HG03439 (cell line): ENCODE measurements around the gene UGT1A9.
"Not testable (repeated sequence)": the region's sequence is repeated elsewhere in the genome, so short reads cannot be mapped to it uniquely, and the experiment has no call there.

ENCODE experiments used
- ATAC-seq: cut with Tn5 transposase; IDR thresholded peaks from one replicate; pipeline ENCODE4 v1.9.1; 2021; ENCODE audit warnings: mild to moderate bottlenecking, moderate library complexity; ENCODE audit not compliant: unreplicated experiment

The UGT1A9 gene

DNA sequence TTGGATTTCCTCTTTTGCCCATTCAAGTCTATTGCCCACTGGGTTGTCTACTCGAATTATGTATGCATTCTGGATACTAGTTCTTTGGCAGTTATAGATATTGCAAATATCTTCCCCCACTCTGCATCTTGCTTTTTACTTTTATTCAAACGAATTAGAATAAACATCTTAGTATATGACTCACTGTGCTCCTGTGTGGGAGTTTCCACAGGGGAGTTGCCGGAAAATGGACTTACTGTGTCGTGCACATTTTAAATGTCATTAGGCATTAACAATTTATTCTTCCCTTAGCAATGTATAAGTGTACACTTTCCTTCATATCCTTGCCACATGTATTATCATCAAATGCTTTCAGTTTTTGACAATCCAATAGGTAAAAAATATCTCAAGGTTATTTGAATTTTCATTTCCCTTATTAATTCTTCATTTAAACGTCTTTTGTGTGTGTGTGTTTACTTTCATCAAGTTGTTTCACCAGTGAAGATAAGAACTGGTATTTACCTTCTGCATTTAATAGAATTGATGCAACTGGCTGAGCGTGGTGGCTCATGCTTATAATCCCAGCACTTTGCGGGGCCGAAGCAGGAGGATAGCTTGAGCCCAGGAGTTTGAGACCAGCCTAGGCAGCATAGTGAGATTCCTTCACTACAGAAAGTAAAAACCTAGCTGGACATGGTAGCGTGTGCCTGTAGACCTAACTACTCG, 36.4 kb downstream of the UGT1A9 start:
- ATAC-seq: no peak

DNA sequence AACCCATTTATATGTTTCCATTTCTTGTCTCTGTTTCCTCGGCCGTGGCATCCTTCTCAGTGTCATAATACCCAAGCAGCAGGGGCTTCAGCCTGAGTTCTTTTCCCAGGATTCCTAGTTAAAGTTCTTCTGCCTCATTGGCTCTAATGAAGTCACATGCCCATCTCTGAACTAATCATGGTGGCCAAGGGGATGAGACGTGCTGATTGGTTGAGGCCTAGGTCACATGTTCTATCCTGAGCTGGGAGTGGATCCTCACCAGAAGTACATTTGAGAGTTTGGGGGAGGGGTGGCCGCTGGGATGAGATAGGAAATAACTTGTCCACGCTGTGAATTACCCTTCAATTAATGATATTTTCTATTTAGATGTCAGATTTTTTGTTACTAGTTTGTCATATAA, 37.2 kb downstream of the UGT1A9 start:
- no peak for ATAC-seq

GRCh38 chr2:233711312-233712008, 39.8 kb downstream of the UGT1A9 start:
- ATAC-seq: peak; percentile 69

- no peak for ATAC-seq
These were observed 41.0 kb downstream of the UGT1A9 start, which contains the start of gene UGT1A5 for GRCh38 chr2:233712611-233713261. Gene UGT1A5 (plus strand): TSS chr2:233712907. CDS start chr2:233712992, 85 bp downstream.

DNA sequence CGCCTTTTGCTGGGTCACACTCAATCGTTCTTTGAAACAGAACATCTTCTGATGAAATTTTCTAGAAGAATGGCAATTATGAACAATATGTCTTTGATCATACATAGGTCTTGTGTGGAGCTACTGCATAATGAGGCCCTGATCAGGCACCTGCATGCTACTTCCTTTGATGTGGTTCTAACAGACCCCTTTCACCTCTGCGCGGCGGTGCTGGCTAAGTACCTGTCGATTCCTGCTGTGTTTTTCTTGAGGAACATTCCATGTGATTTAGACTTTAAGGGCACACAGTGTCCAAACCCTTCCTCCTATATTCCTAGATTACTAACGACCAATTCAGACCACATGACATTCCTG, 41.5 kb downstream of the UGT1A9 start:
- ATAC-seq: no peak

- ATAC-seq: no peak
These were observed 42.4 kb downstream of the UGT1A9 start for GRCh38 chr2:233714121-233714520.

- no peak for ATAC-seq
These were observed 46.9 kb downstream of the UGT1A9 start, which contains the start of gene UGT1A4 for GRCh38 chr2:233718552-233718951. Gene UGT1A4 (plus strand): TSS chr2:233718736. CDS start chr2:233718821, 85 bp downstream.

DNA sequence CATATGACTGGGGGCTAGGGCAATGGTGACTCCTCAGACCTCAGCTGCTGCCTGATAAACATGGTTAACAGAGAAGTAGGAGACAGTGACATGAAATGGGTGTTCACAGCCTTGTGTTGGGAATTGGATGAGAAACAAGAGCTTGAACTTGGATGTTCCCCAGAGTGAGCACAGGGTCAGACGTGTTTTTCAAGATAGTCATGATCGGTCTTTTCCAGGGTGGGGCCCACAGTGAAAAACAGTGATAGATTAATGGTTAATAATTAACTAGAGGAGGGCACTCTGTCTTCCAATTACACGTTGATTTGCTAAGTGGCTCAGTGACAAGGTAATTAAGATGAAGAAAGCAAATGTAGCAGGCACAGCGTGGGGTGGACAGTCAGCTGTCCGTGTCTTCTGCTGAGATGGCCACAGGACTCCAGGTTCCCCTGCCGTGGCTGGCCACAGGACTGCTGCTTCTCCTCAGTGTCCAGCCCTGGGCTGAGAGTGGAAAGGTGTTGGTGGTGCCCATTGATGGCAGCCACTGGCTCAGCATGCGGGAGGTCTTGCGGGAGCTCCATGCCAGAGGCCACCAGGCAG, 57.1 kb downstream of the UGT1A9 start, which contains the start of gene UGT1A3:
TSS of gene UGT1A3 (plus strand) at position 320 of the 579 bp plus-strand sequence. CDS start at position 405, 85 bp downstream.
- no peak for ATAC-seq

GRCh38 chr2:233736868-233737653, 65.4 kb downstream of the UGT1A9 start:
- not testable (repeated sequence) for ATAC-seq

DNA sequence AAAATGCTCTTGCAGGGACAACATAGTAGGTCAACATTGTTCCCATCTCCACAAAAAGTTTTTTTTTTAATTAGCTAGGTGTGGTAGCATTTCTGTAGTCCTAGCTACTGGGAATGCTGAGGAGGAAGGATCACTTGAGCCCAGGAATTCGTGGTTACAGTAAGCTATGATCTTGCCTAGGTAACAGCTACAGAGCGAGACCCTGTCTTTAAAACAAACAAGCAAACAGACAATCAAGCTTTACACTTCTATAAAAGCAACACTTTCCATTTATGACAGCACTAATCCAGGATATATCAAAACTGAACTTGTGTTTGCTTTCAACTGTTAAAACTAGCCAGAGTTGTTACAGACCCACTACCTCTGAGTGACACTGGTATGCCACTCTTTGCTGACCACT, 69.2 kb downstream of the UGT1A9 start:
- ATAC-seq: no peak

- no peak for ATAC-seq
These were observed 72.0 kb downstream of the UGT1A9 start for GRCh38 chr2:233743464-233744259.

- no peak for ATAC-seq
These were observed 73.5 kb downstream of the UGT1A9 start for GRCh38 chr2:233745073-233745755.

DNA sequence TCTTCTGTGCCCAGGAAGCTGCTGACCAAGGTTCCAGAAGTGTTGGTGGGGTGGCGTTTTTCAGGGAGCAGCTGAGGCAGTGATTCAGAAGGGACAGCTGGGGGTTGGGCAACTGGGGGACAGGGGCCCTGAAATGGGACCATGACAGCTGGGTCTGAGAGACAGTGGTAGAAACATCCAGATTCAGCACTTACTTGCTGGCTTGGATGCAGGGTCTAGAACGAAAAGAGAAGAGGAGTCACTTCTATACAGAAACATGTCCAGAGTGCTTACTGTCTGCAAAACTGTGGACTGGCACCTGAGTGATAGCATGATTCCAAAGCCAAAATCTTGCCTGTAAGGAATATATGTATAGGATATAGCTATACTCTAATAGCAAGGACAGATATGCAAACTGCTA, 74.1 kb downstream of the UGT1A9 start:
- ATAC-seq: not testable (repeated sequence)

- ATAC-seq: no peak
These were observed 75.0 kb downstream of the UGT1A9 start for GRCh38 chr2:233746475-233747282.

- ATAC-seq: no peak
These were observed 75.5 kb downstream of the UGT1A9 start for GRCh38 chr2:233747283-233747544.

- not testable (repeated sequence) for ATAC-seq
These were observed 79.0 kb downstream of the UGT1A9 start for GRCh38 chr2:233750689-233751088.

DNA sequence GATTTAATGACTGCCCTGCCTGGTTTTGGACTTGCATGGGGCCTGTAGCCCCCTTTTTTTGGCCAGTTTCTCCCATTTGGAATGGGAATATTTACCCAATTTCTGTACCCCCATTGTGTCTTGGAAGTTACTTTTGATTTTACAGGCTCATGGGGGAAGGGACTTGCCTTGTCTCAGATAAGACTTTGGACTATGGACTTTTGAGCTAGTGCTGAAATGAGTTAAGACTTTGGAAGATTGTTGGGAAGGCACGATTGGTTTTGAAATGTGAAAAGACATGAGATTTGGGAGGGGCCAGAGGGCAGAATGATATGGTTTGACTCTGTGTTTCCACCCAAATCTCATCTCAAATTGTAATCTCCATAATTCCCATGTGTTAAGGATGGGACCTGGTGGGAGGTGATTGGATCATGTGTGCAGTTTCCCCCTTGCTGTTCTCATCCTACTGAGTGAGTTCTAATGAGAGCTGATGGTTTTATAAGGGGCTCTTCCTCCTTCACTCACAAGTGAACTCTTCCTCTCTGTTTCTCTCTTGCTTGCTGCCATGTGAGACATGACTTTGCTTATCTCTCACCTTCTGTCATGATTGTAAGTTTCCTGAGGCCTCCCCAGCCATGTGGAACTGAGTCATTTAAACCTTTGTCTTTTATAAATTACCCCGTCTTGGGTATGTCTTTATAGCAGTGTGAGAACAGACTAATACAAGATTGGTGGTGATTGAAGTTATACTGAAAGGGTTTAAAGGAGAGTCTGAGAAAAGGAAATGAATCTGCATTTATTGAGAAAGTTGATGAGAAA, 79.7 kb downstream of the UGT1A9 start:
- ATAC-seq: not testable (repeated sequence)
